Mesendoderm (in vitro differentiated cells): ENCODE data around the gene SLC2A13.
"Not testable (repeated sequence)": the region's sequence is repeated elsewhere in the genome, so short reads cannot be mapped to it uniquely, and the experiment has no call there.

ENCODE experiments used
- DNase-seq: peaks from one replicate; pipeline ENCODE4 v3.0.0; 2013
- H2AK5ac ChIP-seq: 2 replicates; pipeline ENCODE4 v1.6.1; 2013; ENCODE audit warnings: low read length, inconsistent platforms
- H2BK120ac ChIP-seq: 2 replicates; pipeline ENCODE4 v1.6.1; 2013; ENCODE audit warnings: low read depth, mild to moderate bottlenecking, low read length, moderate library complexity, mixed read lengths
- H2BK15ac ChIP-seq: replicated peaks from 2 replicates; pipeline ENCODE4 v1.6.1; 2013; ENCODE audit warnings: low read depth, mild to moderate bottlenecking, moderate library complexity
- H2BK5ac ChIP-seq: 2 replicates; pipeline ENCODE4 v1.6.1; 2013; ENCODE audit warnings: low read length, inconsistent platforms
- H3K18ac ChIP-seq: 2 replicates; pipeline ENCODE4 v1.6.1; 2013; ENCODE audit warnings: mild to moderate bottlenecking, low read length, mixed read lengths
- H3K23ac ChIP-seq: one replicate; pipeline ENCODE4 v1.6.1; 2013; ENCODE audit warnings: low read length
- H3K27ac ChIP-seq: 2 replicates; pipeline ENCODE4 v1.5.1; 2013; ENCODE audit warnings: low read depth, mild to moderate bottlenecking, inconsistent platforms, low read length, moderate library complexity
- H3K27me3 ChIP-seq: 2 replicates; pipeline ENCODE4 v1.6.1; 2013; ENCODE audit warnings: low read length, control low read depth, mild to moderate bottlenecking, inconsistent platforms; ENCODE audit not compliant: insufficient read depth, poor library complexity
- H3K36me3 ChIP-seq: 2 replicates; pipeline ENCODE4 v1.6.1; 2013; ENCODE audit warnings: low read length, inconsistent platforms; ENCODE audit not compliant: control insufficient read depth, insufficient read depth
- H3K4ac ChIP-seq: one replicate; pipeline ENCODE4 v1.6.1; 2013; ENCODE audit warnings: low read depth, mild to moderate bottlenecking, low read length, moderate library complexity
- H3K4me1 ChIP-seq: 2 replicates; pipeline ENCODE4 v1.6.1; 2013; ENCODE audit warnings: low read depth, low read length, inconsistent platforms; ENCODE audit not compliant: control insufficient read depth
- H3K4me2 ChIP-seq: 2 replicates; pipeline ENCODE4 v1.6.1; 2013; ENCODE audit warnings: low read length
- H3K4me3 ChIP-seq: 2 replicates; pipeline ENCODE4 v1.5.1; 2013; ENCODE audit warnings: mild to moderate bottlenecking, low read length
- H3K56ac ChIP-seq: one replicate; pipeline ENCODE4 v1.6.1; 2013; ENCODE audit warnings: low read length
- H3K79me1 ChIP-seq: 2 replicates; pipeline ENCODE4 v1.6.1; 2013; ENCODE audit warnings: low read length, inconsistent platforms
- H3K79me2 ChIP-seq: 2 replicates; pipeline ENCODE4 v1.6.1; 2013; ENCODE audit warnings: mild to moderate bottlenecking, low read length; ENCODE audit not compliant: control insufficient read depth, insufficient read depth
- H3K9ac ChIP-seq: 2 replicates; pipeline ENCODE4 v1.6.1; 2013; ENCODE audit warnings: low read length, inconsistent platforms
- H4K5ac ChIP-seq: one replicate; pipeline ENCODE4 v1.6.1; 2013; ENCODE audit warnings: low read length
- H4K8ac ChIP-seq: one replicate; pipeline ENCODE4 v1.6.1; 2013; ENCODE audit warnings: low read depth, mild to moderate bottlenecking, control low read depth, low read length, moderate library complexity
- WGBS: extraction: QIAGEN DNeasy Blood & Tissue Kit; methylation state at CpG from one replicate; pipeline ENCODE4 v1.1.7; 2013; ENCODE audit warnings: low lambda C conversion rate, missing lambda C conversion rate; ENCODE audit not compliant: insufficient coverage; ENCODE audit errors: extremely low coverage; 5-methylcytosine and 5-hydroxymethylcytosine counted together

SLC2A13 gene

GRCh38 chr12:39816671-39817185, 289.2 kb downstream of the SLC2A13 start:
- Histone ChIP-seq H3K4me3 (no peak overlapping the region), H3K4me1 (peaks cover 2% of the 10 kb centered on the region), H4K8ac (no peak overlapping the region), H2BK15ac (no peak overlapping the region), H3K56ac (no peak overlapping the region), H3K9ac (no peak overlapping the region), H2BK120ac (no peak overlapping the region), H3K4ac (no peak overlapping the region), H3K4me2 (no peak overlapping the region), H3K36me3 (no peaks in the 10 kb centered on the region), H2AK5ac (no peak overlapping the region), H3K79me1 (no peaks in the 10 kb centered on the region), H3K18ac (no peak overlapping the region), H3K27me3 (no peaks in the 10 kb centered on the region), H2BK5ac (no peak overlapping the region), H3K23ac (no peak overlapping the region), H3K27ac (no peak overlapping the region), H4K5ac (no peak overlapping the region), H3K79me2 (no peaks in the 10 kb centered on the region)
- peak; percentile 54 for DNase-seq

GRCh38 chr12:39815746-39816145, 290.1 kb downstream of the SLC2A13 start:
- Histone ChIP-seq H3K23ac (no peak overlapping the region), H2BK15ac (no peak overlapping the region), H4K5ac (no peak overlapping the region), H3K4ac (no peak overlapping the region), H3K36me3 (no peaks in the 10 kb centered on the region), H3K27ac (no peak overlapping the region), H3K18ac (no peak overlapping the region), H3K4me1 (peaks cover 2% of the 10 kb centered on the region), H2BK120ac (no peak overlapping the region), H3K4me3 (no peak overlapping the region), H3K79me1 (no peaks in the 10 kb centered on the region), H4K8ac (no peak overlapping the region), H2BK5ac (no peak overlapping the region), H3K56ac (no peak overlapping the region), H3K9ac (no peak overlapping the region), H3K79me2 (no peaks in the 10 kb centered on the region), H3K4me2 (no peak overlapping the region), H2AK5ac (no peak overlapping the region), H3K27me3 (no peaks in the 10 kb centered on the region)
- no CpG with 5 or more reads among the region's 2 CpGs for WGBS
- no peak for DNase-seq

GRCh38 chr12:39814626-39815025, 291.3 kb downstream of the SLC2A13 start:
- H3K23ac ChIP-seq = no peak overlapping the region
- peaks cover 2% of the 10 kb centered on the region for H3K4me1 ChIP-seq
- no peaks in the 10 kb centered on the region for H3K27me3 ChIP-seq
- no peak overlapping the region for H3K4me3 ChIP-seq
- H3K18ac ChIP-seq = no peak overlapping the region
- H3K79me2 ChIP-seq = no peaks in the 10 kb centered on the region
- DNase-seq = no peak
- H3K27ac ChIP-seq = no peak overlapping the region
- no peak overlapping the region for H3K9ac ChIP-seq
- no CpG with 5 or more reads among the region's 2 CpGs for WGBS
- H3K79me1 ChIP-seq = no peaks in the 10 kb centered on the region
- H2BK5ac ChIP-seq = no peak overlapping the region
- no peak overlapping the region for H2BK120ac ChIP-seq
- H3K36me3 ChIP-seq = no peaks in the 10 kb centered on the region
- no peak overlapping the region for H4K8ac ChIP-seq
- no peak overlapping the region for H3K4me2 ChIP-seq
- no peak overlapping the region for H3K4ac ChIP-seq
- H2BK15ac ChIP-seq = no peak overlapping the region
- H2AK5ac ChIP-seq = no peak overlapping the region
- H3K56ac ChIP-seq = no peak overlapping the region
- H4K5ac ChIP-seq = no peak overlapping the region

- Histone ChIP-seq H3K36me3 (no peaks in the 10 kb centered on the region), H3K4me3 (no peak overlapping the region), H4K5ac (no peak overlapping the region), H3K56ac (no peak overlapping the region), H4K8ac (no peak overlapping the region), H3K79me2 (no peaks in the 10 kb centered on the region), H3K27me3 (no peaks in the 10 kb centered on the region), H3K23ac (no peak overlapping the region), H3K9ac (no peak overlapping the region), H2BK5ac (no peak overlapping the region), H3K4me2 (no peak overlapping the region), H3K4me1 (peaks cover 2% of the 10 kb centered on the region), H3K79me1 (no peaks in the 10 kb centered on the region), H2BK120ac (no peak overlapping the region), H3K18ac (no peak overlapping the region), H3K27ac (no peak overlapping the region), H3K4ac (no peak overlapping the region), H2BK15ac (no peak overlapping the region), H2AK5ac (no peak overlapping the region)
- no CpG with 5 or more reads among the region's 5 CpGs for WGBS
- DNase-seq = no peak
Measured at GRCh38 chr12:39813776-39814175, 292.1 kb downstream of the SLC2A13 start.

GRCh38 chr12:39812456-39812855, 293.4 kb downstream of the SLC2A13 start:
- H2AK5ac ChIP-seq, H3K18ac ChIP-seq, H3K56ac ChIP-seq, DNase-seq, H2BK120ac ChIP-seq, H3K27ac ChIP-seq, H3K27me3 ChIP-seq, H4K5ac ChIP-seq, H4K8ac ChIP-seq, H3K79me1 ChIP-seq, H2BK15ac ChIP-seq, H3K79me2 ChIP-seq, H2BK5ac ChIP-seq, H3K36me3 ChIP-seq, H3K4me2 ChIP-seq, H3K4me3 ChIP-seq, H3K23ac ChIP-seq, H3K4ac ChIP-seq, H3K4me1 ChIP-seq, H3K9ac ChIP-seq: not testable (repeated sequence)
- WGBS = no CpG with 5 or more reads among the region's 10 CpGs

- H3K4ac ChIP-seq = no peak overlapping the region
- no peak overlapping the region for H3K4me2 ChIP-seq
- no peaks in the 10 kb centered on the region for H3K4me1 ChIP-seq
- no peak overlapping the region for H2BK120ac ChIP-seq
- no peak overlapping the region for H3K9ac ChIP-seq
- H4K5ac ChIP-seq = no peak overlapping the region
- H2BK15ac ChIP-seq = no peak overlapping the region
- H2BK5ac ChIP-seq = no peak overlapping the region
- WGBS = no CpG with 5 or more reads among the region's 5 CpGs
- H3K27ac ChIP-seq = no peak overlapping the region
- H3K36me3 ChIP-seq = no peaks in the 10 kb centered on the region
- no peaks in the 10 kb centered on the region for H3K79me2 ChIP-seq
- H4K8ac ChIP-seq = no peak overlapping the region
- H2AK5ac ChIP-seq = no peak overlapping the region
- no peaks in the 10 kb centered on the region for H3K27me3 ChIP-seq
- no peak overlapping the region for H3K23ac ChIP-seq
- no peak overlapping the region for H3K56ac ChIP-seq
- H3K79me1 ChIP-seq = no peaks in the 10 kb centered on the region
- H3K18ac ChIP-seq = no peak overlapping the region
- H3K4me3 ChIP-seq = no peak overlapping the region
- peak; percentile 72 for DNase-seq
Measured at GRCh38 chr12:39807043-39807442, 298.8 kb downstream of the SLC2A13 start.
